HG02571 (cell line): ENCODE data around the gene COQ8A.
"Not testable (repeated sequence)": the region's sequence is repeated elsewhere in the genome, so short reads cannot be mapped to it uniquely, and the experiment has no call there.

Experiments used
- ATAC-seq: cut with Tn5 transposase; IDR thresholded peaks from one replicate; pipeline ENCODE4 v1.9.1; 2021; ENCODE audit warnings: mild to moderate bottlenecking, moderate library complexity; ENCODE audit not compliant: unreplicated experiment

COQ8A gene

GRCh38 chr1:226983247-226983991 is 43.3 kb downstream of the COQ8A start:
- ATAC-seq, result no peak

DNA sequence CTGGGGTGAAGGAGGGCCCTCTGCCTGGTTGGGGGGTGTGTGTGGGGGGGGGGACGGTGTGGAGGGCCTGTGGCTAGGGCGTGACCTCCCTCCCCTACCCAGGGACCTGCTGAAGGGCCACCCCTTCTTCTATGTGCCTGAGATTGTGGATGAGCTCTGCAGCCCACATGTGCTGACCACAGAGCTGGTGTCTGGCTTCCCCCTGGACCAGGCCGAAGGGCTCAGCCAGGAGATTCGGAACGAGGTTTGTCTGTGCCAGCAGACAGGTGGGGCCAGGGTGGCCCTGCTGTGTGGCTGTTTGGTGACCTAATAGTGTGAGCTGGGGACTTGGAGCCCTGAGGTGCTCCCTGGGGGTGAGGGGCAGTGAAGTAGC is 43.9 kb downstream of the COQ8A start:
- ATAC-seq, result no peak

DNA sequence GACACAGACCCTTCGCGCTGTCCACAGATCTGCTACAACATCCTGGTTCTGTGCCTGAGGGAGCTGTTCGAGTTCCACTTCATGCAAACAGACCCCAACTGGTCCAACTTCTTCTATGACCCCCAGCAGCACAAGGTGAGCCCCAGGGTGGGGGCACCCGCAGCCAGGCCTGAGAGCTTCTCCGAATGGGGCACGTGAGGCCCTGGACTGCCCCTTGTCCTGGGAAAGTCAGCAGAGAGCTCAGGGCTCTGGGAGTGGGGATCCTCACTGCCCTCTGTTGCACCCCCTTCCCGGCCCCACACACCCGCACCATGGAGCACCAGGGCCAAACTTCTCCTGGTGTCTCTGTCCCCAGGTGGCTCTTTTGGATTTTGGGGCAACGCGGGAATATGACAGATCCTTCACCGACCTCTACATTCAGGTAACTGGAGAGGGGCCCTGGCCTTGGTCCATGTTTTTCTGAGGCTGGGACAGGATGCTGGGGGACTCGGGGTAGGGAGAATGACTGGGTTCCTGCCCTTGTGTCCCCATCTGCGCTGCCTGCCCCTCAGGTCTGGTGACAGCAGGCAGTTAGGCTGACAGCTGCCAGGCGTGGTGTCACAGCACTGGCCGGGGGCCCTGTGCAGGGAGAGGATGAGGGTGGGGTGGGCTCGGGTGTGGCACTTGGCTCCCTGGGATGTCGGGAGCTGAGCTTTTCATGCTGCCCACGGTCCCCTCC is 44.6 kb downstream of the COQ8A start:
- no peak for ATAC-seq

DNA sequence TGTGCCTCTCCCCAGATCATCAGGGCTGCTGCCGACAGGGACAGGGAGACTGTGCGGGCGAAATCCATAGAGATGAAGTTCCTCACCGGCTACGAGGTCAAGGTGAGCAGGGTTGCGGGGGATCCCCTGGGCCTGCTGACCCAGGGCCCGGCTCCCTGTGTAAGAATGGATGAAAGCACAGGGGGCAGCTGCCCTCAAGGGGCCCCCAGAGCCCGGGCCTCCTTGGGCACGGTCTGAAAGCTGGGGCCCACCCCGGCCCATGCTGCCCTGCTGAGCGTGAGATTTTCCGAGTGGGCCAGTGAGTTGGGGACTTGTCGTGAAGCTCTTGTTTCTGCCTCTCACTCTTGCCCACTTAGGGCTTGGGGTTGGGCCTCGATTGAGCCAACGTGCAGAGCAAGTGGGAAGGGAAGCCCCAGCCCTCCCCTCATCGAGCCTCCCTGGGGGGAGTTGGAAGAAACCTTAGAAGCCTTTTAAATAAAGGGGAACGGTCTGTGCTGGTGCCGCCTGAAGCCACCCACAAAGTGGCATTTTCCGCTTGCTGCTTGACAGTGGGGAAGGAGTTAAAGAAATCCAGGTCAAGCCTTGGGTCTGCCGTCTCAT is 45.2 kb downstream of the COQ8A start:
- ATAC-seq, result no peak

- no peak for ATAC-seq
These were observed 45.9 kb downstream of the COQ8A start for GRCh38 chr1:226985839-226986463.

- ATAC-seq, result no peak
These were observed 46.5 kb downstream of the COQ8A start for GRCh38 chr1:226986496-226987178.

GRCh38 chr1:226987179-226987536 is 47.1 kb downstream of the COQ8A start:
- ATAC-seq, result no peak

GRCh38 chr1:226987623-226988333 is 47.7 kb downstream of the COQ8A start:
- ATAC-seq, result no peak

- ATAC-seq, result no peak
These were observed 48.2 kb downstream of the COQ8A start for GRCh38 chr1:226988334-226988666.

DNA sequence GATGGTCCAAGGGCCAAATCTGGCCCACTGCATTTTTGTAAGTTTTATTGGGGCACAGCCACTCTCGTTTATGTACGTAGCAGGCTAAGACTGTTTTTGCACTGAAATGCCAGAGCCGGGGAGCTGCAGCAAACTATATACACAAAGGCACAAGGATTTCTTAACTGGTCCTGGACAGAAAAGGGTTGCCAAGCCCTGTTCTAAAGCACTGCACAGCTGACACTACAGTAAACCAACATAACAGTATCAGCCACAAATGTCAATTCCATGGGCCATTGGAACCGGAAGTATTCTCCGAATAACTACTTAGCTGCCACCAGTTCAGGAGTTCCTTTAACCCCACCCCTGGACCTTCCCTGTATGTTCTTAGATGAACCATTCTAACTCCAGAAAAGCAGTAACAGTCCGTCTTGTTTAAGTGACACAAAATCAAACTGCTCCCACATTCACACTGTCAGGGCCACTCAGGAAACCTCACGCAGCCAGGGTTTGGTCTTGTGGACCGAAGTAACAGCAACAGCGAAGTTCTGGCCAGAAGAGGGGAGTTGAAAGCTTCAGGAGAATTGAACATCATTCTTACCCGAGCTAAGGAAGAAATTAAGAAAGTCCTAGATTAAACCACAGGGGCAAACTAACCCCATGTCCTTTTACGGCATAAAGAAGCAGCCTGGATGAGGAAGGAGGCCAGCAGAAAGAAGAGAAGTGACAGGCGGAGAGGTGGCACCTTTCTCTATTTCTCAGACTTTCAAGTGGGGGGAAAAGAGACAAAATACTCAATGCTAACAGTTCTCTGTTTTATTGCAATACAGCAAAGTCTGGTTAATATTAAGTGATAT is 49.2 kb downstream of the COQ8A start:
- ATAC-seq, result no peak

DNA sequence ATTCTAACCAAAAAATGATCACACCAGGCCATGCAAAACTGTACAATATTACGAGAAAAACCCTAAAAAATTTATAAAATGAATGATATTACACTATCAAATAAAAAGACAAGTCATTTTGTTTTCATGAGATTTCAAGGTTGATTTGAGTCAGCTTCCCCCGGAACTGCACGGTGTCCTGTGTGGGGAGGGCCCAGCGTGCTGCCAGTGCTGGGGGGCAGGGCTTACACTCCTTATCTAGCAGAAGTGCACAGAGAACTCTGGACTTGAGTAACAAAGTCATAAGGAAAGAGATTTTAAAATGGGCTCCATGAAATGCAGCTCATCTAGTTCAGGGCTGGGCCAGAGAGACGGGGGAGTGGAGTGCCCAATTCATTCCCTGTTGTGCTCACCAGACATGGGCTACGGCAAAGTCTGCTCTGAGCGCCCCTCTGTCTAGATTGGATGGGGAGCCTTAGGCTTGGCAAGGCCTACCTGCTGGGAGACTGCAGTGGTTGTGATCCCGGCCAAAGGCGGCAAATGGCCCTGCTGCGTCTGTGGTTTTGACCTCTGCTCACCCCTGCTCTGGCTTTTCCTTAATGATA is 50.1 kb downstream of the COQ8A start:
- no peak for ATAC-seq

DNA sequence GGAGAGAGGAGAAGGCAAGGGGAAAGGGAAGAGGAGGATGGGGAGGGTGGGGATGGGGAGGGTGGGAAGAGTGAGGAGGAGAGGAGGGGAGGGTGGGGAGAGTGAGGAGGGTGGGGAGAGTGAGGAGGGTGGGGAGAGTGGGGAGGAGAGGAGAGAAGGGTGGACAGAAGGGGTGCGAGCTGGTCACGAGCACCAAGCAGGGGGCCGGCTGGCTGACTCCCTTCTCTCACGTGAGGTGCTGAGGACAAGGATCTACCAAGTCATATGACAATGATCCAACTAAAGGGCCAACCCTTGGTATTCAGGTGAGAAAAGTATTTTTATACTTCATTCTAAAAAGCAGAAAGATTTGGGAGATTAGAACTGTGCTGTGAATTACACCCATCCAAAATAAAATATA is 51.8 kb downstream of the COQ8A start:
- no peak for ATAC-seq

GRCh38 chr1:226993814-226994585 is 53.9 kb downstream of the COQ8A start:
- ATAC-seq, result no peak

- ATAC-seq, result peak; percentile 7
These were observed 54.7 kb downstream of the COQ8A start for GRCh38 chr1:226994586-226995364.

DNA sequence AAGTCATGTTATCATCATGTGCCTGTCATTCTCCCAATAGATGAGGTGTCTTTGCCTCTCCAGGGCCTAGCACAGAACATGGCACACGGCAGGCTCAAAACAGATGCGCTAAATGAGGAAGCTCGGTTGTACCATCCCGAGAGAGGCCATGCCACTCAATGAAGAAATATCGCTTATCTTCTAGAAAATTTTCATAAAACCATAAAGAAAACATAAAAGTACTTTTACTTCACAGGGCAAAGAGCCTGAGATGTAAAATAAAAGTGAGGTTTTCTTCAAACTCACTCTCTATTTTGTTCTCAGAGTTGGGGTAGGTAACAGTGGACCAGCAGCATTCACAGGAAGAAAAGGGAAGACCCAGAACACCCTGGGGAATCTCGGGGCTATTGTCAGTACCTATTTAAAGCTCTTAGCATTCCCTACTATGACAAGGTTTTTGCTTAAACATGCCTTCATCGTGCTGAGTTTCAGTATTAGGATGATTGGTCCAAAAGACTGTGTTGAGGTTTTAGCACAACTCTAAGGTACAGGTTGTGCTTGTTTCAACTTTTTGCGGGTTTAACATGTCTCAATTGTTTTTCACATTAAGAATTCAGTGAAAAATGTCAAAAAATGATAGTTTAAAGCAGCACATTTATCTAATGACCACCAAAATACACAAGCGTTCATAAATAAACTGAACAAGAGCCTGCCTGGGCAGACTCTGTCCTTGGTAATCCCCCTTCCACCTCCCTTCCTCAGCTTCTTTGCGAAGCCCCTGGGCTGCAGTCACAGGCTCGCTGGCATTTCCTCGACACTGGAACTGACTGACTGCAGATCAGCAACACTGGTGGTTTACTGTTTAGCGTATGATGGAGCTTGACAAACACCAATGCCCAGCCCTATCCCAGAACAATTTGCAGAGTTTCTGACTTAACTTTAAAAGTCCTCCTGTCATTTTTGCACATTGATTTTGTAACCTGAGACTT is 55.6 kb downstream of the COQ8A start:
- ATAC-seq, result peak; percentile 92

DNA sequence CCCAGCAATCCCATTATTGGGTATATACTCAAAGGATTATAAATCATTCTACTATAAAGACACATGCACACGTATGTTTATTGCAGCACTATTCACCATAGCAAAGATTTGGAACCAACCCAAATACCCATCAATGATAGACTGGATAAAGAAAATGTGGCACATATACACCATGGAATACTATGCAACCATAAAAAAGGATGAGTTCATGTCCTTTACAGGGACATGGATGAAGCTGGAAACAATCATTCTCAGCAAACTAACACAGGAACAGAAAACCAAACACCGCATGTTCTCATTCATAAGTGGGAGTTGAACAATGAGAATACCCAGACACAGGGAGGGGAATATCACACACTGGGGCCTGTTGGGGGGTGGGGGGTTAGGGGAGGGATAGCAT is 59.5 kb downstream of the COQ8A start:
- not testable (repeated sequence) for ATAC-seq

- no peak for ATAC-seq
These were observed 62.5 kb downstream of the COQ8A start for GRCh38 chr1:227002531-227003049.
